ENCODE data around the gene INSRR.

INSRR gene

GRCh38 chr1:156873659-156874058 is 14.7 kb upstream of the INSRR start:
- no peak for DNase-seq

- DNase-seq, result no peak
Observed at GRCh38 chr1:156869455-156869854, 10.5 kb upstream of the INSRR start.

GRCh38 chr1:156868341-156868740 is 9.4 kb upstream of the INSRR start:
- DNase-seq, result no peak

GRCh38 chr1:156866249-156866909 is 7.5 kb upstream of the INSRR start:
- DNase-seq, result no peak

- DNase-seq, result no peak
Observed at GRCh38 chr1:156865865-156866248, 6.9 kb upstream of the INSRR start.

- no peak for DNase-seq
Observed at GRCh38 chr1:156865258-156865657, 6.3 kb upstream of the INSRR start.

GRCh38 chr1:156864796-156865195 is 5.9 kb upstream of the INSRR start:
- no peak for DNase-seq

- DNase-seq, result no peak
Observed at GRCh38 chr1:156863631-156864030, 4.7 kb upstream of the INSRR start.

GRCh38 chr1:156862997-156863599 is 4.2 kb upstream of the INSRR start:
- DNase-seq, result no peak

- no peak for DNase-seq
Observed at GRCh38 chr1:156862584-156862983, 3.7 kb upstream of the INSRR start.

- DNase-seq, result no peak
Observed at GRCh38 chr1:156860628-156861423, 1.9 kb upstream of the INSRR start, which contains the start of gene NTRK1. Gene NTRK1 (plus strand): TSS chr1:156860865. CDS start chr1:156860935, 70 bp downstream.

GRCh38 chr1:156860113-156860627 is 1.3 kb upstream of the INSRR start:
- no peak for DNase-seq

GRCh38 chr1:156859523-156860112 is 701 bp upstream of the INSRR start:
- DNase-seq, result no peak

- no peak for DNase-seq
Observed at GRCh38 chr1:156858555-156858956, 361 bp downstream of the INSRR start.

- DNase-seq, result no peak
Observed at GRCh38 chr1:156857532-156857931, 1.4 kb downstream of the INSRR start.

GRCh38 chr1:156856282-156856785 is 2.6 kb downstream of the INSRR start:
- no peak for DNase-seq

- no peak for DNase-seq
Observed at GRCh38 chr1:156854634-156855033, 4.3 kb downstream of the INSRR start.

- DNase-seq, result no peak
Observed at GRCh38 chr1:156853761-156854160, 5.2 kb downstream of the INSRR start.

- DNase-seq, result no peak
Observed at GRCh38 chr1:156852418-156852874, 6.5 kb downstream of the INSRR start.

GRCh38 chr1:156851779-156852417 is 7.0 kb downstream of the INSRR start:
- no peak for DNase-seq

- DNase-seq, result no peak
Observed at GRCh38 chr1:156849151-156849496, 9.8 kb downstream of the INSRR start.

GRCh38 chr1:156848461-156849150 is 10.3 kb downstream of the INSRR start:
- DNase-seq, result no peak
